Cerebellar nuclear complex (tissue), 1 donor: ENCODE results near the gene C1QTNF1.

Experiments used
- DNase-seq, 2 experiments: peaks; one replicate each; lab custom pipeline; 2025; lab: John Stamatoyannopoulos, UW

Gene C1QTNF1

GRCh38 chr17:79080349-79080748 lies 56.4 kb downstream of the C1QTNF1 start:
- no peak for DNase-seq

DNA sequence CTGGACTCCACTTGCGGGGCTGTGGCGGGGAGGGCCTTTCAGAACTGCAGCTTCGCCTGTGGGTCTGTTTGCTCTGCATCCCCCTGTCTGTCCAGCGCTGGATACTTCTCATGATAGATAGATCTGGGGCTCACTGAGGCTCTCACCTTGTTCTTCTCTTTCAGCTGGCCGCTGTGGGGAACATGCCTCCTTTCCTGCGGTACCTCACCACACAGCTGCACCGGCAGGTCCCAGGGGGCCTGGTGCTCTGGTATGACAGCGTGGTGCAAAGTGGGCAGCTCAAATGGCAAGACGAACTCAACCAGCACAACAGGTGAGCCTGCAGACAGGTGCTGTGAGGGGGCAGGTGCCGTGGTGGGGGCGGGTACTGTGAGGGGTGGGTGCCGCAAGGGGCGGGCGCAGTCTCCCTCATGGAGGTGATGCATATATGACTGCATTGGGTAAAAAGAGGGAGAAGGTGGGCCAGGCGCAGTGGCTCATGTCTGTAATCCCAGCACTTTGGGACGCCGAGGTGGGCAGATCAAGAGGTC lies 56.9 kb downstream of the C1QTNF1 start:
- DNase-seq: no peak

- DNase-seq: no peak
Observed at GRCh38 chr17:79081571-79082276, 57.8 kb downstream of the C1QTNF1 start.

- DNase-seq: no peak
Observed at GRCh38 chr17:79082311-79083190, 58.6 kb downstream of the C1QTNF1 start.

DNA sequence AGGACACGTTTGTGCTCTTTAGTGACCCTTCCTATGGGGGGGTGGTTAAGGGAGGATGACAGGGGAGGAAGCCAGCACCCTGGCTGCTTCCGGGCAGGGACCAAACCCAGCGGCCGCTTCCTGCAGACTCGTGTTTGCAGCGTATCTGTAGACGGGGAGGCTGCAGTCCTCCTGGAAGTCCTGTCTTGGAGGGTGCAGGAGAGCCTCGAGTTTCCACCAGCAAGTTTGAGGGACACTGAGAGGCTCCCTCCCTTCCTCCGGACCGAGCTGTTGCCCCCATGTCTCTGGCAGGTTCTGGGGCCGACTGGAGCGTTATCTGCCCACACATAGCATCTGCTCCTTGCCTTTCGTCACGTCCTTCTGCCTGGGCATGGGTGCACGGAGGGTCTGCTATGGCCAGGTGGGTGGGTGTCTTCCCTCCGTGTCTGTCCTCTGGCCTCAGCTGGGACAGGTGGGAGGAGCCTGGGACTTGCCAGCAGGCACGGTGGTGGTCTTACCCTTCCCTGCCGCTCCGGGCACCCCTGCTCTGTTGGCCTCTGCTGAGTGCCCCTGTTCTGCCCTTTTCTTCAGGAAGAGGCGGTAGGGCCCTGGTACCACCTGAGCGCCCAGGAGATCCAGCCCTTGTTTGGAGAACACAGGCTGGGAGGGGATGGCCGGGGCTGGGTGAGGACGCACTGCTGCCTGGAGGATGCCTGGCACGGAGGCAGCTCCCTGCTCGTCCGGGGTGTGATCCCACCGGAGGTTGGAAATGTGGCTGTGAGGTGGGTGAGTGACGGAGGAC lies 59.4 kb downstream of the C1QTNF1 start:
- no peak for DNase-seq

DNA sequence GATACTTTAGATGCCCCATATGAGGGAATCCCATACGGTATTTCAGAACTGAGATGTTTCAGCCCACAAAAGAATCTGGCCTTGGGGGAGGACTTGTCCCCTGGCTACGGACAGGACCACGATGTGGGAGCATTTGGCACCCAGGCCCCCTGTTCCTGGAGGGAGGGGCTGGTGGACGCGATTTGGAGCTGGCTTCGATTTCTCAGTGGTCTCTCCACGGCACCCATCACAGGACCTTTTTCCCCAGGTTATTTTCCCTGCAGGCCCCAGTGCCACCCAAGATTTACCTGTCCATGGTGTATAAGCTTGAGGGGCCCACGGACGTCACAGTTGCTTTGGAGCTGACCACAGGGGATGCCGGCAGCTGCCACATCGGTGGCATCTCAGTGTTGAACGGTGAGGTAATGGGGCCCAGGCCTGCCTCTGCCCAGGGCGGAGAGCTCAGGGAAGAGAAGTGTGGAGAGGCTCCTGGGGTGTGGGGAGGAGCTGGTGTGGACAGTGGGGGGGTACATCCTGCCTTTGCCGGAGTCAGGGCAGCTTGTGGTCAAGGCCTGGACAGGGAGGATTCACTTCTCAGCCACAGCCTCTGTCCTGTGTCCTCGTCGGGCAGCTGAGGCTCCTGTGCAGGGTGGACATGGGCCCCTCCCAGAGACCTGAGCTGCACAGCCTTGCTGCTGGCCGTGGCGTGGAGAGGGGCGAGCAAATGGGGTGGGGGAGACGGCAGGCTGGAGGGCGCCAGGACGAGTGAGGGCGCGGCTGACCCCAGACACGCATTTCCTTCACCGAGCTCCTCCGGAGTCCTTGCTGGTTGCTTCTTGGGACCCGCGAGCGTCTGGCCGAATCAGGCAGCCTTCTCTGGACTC lies 60.6 kb downstream of the C1QTNF1 start:
- no peak for DNase-seq

- no peak for DNase-seq
Observed at GRCh38 chr17:79085154-79085920, 61.4 kb downstream of the C1QTNF1 start.

GRCh38 chr17:79085921-79086551 lies 62.1 kb downstream of the C1QTNF1 start:
- no peak for DNase-seq

DNA sequence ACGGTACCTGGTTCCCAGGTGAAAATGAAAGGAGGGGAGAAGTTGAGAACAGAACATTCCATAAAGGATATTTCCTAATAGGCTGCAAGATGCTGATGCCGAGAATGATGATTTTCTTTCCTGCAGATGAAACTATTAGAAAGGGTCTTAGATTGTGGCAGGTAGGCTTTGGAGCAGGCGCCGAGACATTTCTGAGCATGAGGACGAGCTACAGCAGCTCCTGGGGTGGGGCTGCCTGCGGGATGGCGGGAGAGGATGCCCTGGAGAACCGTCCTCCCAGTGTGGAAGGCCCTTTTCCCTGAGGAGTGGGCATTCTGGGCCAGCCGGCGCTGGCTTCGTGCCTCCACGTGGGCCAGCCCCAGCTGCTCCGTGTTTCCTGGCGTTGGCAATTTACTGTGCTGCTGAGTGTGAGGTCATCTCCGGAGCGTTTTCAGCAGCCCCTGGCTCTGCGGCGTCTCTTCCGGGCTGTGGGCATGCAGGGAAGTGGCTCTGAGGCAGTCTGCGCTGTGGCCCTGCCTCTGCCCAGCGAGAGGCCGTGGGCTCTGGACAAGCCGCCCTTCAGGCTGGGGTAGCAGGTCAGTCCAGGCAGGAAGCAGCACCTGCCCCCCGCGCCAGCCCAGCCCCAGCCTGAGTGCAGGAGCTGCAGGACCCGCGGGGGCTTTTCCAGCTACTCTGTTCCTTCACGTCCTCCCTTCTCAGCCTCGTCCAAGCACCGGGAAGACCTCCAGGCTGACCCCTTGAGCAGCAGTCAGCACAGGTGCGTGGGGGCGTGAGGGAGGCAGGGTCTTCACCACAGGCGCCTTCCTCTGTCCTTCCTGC lies 62.8 kb downstream of the C1QTNF1 start:
- no peak for DNase-seq

- DNase-seq: peak; percentile 69 to 73
Observed at GRCh38 chr17:79087428-79088143, 63.6 kb downstream of the C1QTNF1 start.

DNA sequence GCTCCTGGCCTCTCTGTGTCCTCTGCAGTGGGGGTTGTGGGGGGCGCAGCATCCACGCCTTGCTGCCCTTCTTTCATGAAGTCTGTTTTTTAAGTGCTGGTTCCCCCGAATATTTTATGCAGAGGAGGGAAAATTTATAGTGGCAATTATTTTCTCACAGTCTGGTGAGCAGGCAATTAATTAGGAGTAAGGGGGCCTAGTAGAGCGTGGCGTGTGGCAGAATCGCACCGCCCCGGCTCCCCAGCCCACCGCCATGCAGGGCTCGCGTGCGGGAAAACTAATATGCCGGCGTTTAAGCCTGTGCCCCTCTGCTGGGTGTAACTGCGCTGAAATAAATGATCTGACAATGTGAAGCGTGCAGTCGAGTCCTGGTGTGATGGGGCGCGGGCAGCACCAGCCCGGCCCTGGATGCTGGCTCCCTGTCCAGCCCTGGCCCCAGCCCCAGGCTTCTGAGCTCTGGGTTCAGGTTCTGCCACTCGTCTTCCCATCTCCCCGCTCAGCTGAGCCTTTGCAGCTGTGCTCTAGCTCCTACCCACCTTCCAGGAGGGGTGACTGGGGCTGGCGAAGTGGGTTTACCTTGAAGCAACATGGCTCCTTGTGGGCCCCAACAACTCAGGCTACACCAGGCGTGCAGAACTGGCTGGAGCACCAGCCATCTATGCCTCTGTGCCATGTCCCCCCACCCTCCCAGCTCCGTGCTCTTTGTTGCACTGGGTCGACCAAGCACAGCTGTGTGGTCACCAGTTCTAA lies 64.5 kb downstream of the C1QTNF1 start:
- DNase-seq: no peak

DNA sequence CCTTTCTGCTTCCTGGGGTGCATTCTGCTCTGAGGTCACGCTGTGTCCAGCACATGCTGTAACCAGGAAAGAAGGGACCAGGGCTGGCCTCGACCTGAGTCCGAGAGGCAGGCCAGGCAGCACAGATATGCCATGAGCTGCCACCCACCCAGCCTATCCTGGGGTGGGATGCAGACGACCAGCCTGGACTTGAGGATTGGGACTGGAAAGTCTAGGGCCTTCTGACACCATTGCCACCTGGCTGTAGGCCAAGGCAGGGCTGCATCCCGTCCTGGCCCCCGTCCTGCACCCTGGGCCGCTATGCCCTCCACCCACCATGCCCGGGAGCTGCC lies 65.0 kb downstream of the C1QTNF1 start:
- no peak for DNase-seq

GRCh38 chr17:79089720-79090442 lies 65.9 kb downstream of the C1QTNF1 start:
- DNase-seq: no peak

GRCh38 chr17:79090443-79091225 lies 66.7 kb downstream of the C1QTNF1 start:
- no peak for DNase-seq

DNA sequence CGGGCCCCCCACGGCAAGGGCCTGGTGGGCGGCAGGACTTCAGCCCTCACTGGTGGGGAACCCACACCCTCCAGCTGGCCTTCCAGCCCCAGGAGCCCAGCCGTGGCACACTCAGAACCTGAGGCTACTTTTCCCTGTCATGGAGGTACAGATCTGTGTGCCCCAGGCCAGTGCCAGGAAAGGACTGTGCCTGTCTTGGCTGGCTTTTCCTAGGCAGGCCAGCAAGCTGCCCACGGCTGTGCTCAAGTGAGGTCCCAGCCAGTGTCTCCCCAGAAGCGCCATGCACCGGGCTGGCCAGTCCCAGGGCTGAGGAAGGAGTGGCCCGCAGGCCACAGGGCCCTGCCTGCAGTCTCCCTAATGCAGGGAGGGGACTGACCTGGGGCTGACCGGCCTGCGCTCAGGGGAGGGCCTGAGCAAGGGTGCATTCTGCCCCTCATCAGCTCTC lies 67.3 kb downstream of the C1QTNF1 start:
- DNase-seq: no peak

GRCh38 chr17:79092567-79092966 lies 68.6 kb downstream of the C1QTNF1 start:
- DNase-seq: no peak
